ENCODE measurements around the gene EN2.

GRCh38 chr7:155410431-155410830 is 47.5 kb upstream of the EN2 start:
- no peak for TF ChIP-seq EP300 (IDR thresholded peaks at IDR 0.05)
- TF ChIP-seq CTCF (IDR thresholded peaks at IDR 0.05): no peak

All from suprapubic skin (tissue), 3 donors.